ENCODE results near the gene AGAP2.

GRCh38 chr12:57723630-57723962 is 14.9 kb downstream of the AGAP2 start:
- TF ChIP-seq, protein P1, sequence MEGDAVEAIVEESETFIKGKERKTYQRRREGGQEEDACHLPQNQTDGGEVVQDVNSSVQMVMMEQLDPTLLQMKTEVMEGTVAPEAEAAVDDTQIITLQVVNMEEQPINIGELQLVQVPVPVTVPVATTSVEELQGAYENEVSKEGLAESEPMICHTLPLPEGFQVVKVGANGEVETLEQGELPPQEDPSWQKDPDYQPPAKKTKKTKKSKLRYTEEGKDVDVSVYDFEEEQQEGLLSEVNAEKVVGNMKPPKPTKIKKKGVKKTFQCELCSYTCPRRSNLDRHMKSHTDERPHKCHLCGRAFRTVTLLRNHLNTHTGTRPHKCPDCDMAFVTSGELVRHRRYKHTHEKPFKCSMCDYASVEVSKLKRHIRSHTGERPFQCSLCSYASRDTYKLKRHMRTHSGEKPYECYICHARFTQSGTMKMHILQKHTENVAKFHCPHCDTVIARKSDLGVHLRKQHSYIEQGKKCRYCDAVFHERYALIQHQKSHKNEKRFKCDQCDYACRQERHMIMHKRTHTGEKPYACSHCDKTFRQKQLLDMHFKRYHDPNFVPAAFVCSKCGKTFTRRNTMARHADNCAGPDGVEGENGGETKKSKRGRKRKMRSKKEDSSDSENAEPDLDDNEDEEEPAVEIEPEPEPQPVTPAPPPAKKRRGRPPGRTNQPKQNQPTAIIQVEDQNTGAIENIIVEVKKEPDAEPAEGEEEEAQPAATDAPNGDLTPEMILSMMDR (IDR thresholded peaks at IDR 0.05) = no peak
- no peak for TF ChIP-seq EZH2 (IDR thresholded peaks at IDR 0.05)
- no peak for TF ChIP-seq EZH2phosphoT487 (IDR thresholded peaks at IDR 0.05)

All from neural progenitor cell (in vitro differentiated cells).